ENCODE measurements around the gene CDK12. TPM values are rescaled to one million over a fixed set of nuclear protein-coding genes. Genes with fewer than 3 reads are reported as not detected.

The CDK12 gene
- total RNA-seq, 1 experiment from 2014 or later, result 30.4 TPM

- no peaks in the 10 kb centered on the region for H3K79me2 ChIP-seq (ENCODE audit: low read length)
- no peak for DNase-seq
- TF ChIP-seq EZH2 (IDR thresholded peaks at IDR 0.05; ENCODE audit: low read length, unreplicated experiment) (no peak), CTCF (conservative IDR thresholded peaks at IDR 0.05; ENCODE audit: low read depth, low read length) (no peak), EZH2phosphoT487 (IDR thresholded peaks at IDR 0.05; ENCODE audit: borderline replicate concordance, low read length) (no peak)
- no peaks in the 10 kb centered on the region for H3F3A ChIP-seq (ENCODE audit: low read length, unreplicated experiment)
- no peaks in the 10 kb centered on the region for H3K27me3 ChIP-seq (ENCODE audit: low read length)
- CTCF ChIA-PET, result interaction anchor here (0.8 kb wide), 1 partner anchor 55 kb away, joined by 5 read pairs; no protein-coding TSS in a partner anchor
- H3K9ac ChIP-seq (ENCODE audit: low read length), result no peak overlapping the region
- H3K4me3 ChIP-seq (ENCODE audit: low read length), result no peak overlapping the region
- no peaks in the 10 kb centered on the region for H3K9me2 ChIP-seq (replicated peaks; ENCODE audit: low read length)
- no peak overlapping the region for H2AFZ ChIP-seq (ENCODE audit: low read length)
- no peak overlapping the region for H3K27ac ChIP-seq (ENCODE audit: low read length)
- H3K36me3 ChIP-seq (ENCODE audit: low read depth, low read length), result no peaks in the 10 kb centered on the region
- POLR2A ChIA-PET (ENCODE audit: unreplicated experiment), result no interaction called here
- intact Hi-C loops (cut with micrococcal nuclease), result no loop called here
- H4K20me1 ChIP-seq (ENCODE audit: low read length), result no peaks in the 10 kb centered on the region
- no peak overlapping the region for H3K4me2 ChIP-seq (ENCODE audit: low read length)
- H3K4me1 ChIP-seq (ENCODE audit: insufficient read depth, low read length), result no peaks in the 10 kb centered on the region
- no peaks in the 10 kb centered on the region for H3K9me3 ChIP-seq (ENCODE audit: low read length)
- ATAC-seq, result no peak
- BruUV-seq (replicated peaks), result no TSS peak
Observed at GRCh38 chr17:39566094-39566850, 105.0 kb downstream of the CDK12 start.

- Histone ChIP-seq H3K79me2 (ENCODE audit: low read length) (no peaks in the 10 kb centered on the region), H2AFZ (ENCODE audit: low read length) (no peak overlapping the region), H3K9me3 (ENCODE audit: low read length) (no peaks in the 10 kb centered on the region), H3K9ac (ENCODE audit: low read length) (no peak overlapping the region), H3K27ac (ENCODE audit: low read length) (no peak overlapping the region), H3K9me2 (replicated peaks; ENCODE audit: low read length) (no peaks in the 10 kb centered on the region), H3K27me3 (ENCODE audit: low read length) (no peaks in the 10 kb centered on the region), H4K20me1 (ENCODE audit: low read length) (no peaks in the 10 kb centered on the region), H3K4me1 (ENCODE audit: insufficient read depth, low read length) (no peaks in the 10 kb centered on the region), H3F3A (ENCODE audit: low read length, unreplicated experiment) (no peaks in the 10 kb centered on the region), H3K36me3 (ENCODE audit: low read depth, low read length) (no peaks in the 10 kb centered on the region), H3K4me3 (ENCODE audit: low read length) (no peak overlapping the region), H3K4me2 (ENCODE audit: low read length) (no peak overlapping the region)
- POLR2A ChIA-PET (ENCODE audit: unreplicated experiment), result no interaction called here
- DNase-seq (no peak), ATAC-seq (no peak)
- no TSS peak for BruUV-seq (replicated peaks)
- CTCF ChIA-PET, result no interaction called here
- intact Hi-C loops (cut with micrococcal nuclease), result no loop called here
- TF ChIP-seq EZH2 (IDR thresholded peaks at IDR 0.05; ENCODE audit: low read length, unreplicated experiment), result no peak
- TF ChIP-seq CTCF (conservative IDR thresholded peaks at IDR 0.05; ENCODE audit: low read depth, low read length), result no peak
- TF ChIP-seq EZH2phosphoT487 (IDR thresholded peaks at IDR 0.05; ENCODE audit: borderline replicate concordance, low read length), result no peak
Observed at GRCh38 chr17:39568702-39569101, 107.4 kb downstream of the CDK12 start.

- Histone ChIP-seq H4K20me1 (ENCODE audit: low read length) (no peaks in the 10 kb centered on the region), H3K79me2 (ENCODE audit: low read length) (no peaks in the 10 kb centered on the region), H3K4me3 (ENCODE audit: low read length) (no peak overlapping the region), H3K9me3 (ENCODE audit: low read length) (no peaks in the 10 kb centered on the region), H3K9ac (ENCODE audit: low read length) (no peak overlapping the region), H2AFZ (ENCODE audit: low read length) (no peak overlapping the region), H3K4me1 (ENCODE audit: insufficient read depth, low read length) (peaks cover 3% of the 10 kb centered on the region; the same call in 1 of the 2 replicates), H3K4me2 (ENCODE audit: low read length) (no peak overlapping the region), H3K27ac (ENCODE audit: low read length) (no peak overlapping the region), H3F3A (ENCODE audit: low read length, unreplicated experiment) (no peaks in the 10 kb centered on the region), H3K36me3 (ENCODE audit: low read depth, low read length) (no peaks in the 10 kb centered on the region), H3K27me3 (ENCODE audit: low read length) (no peaks in the 10 kb centered on the region), H3K9me2 (replicated peaks; ENCODE audit: low read length) (no peaks in the 10 kb centered on the region)
- intact Hi-C loops (cut with micrococcal nuclease), result no loop called here
- BruUV-seq (replicated peaks), result no TSS peak
- CTCF ChIA-PET, result no interaction called here
- TF ChIP-seq CTCF (conservative IDR thresholded peaks at IDR 0.05; ENCODE audit: low read depth, low read length) (no peak), EZH2 (IDR thresholded peaks at IDR 0.05; ENCODE audit: low read length, unreplicated experiment) (no peak), EZH2phosphoT487 (IDR thresholded peaks at IDR 0.05; ENCODE audit: borderline replicate concordance, low read length) (no peak)
- POLR2A ChIA-PET (ENCODE audit: unreplicated experiment), result no interaction called here
- no peak for DNase-seq
- ATAC-seq, result no peak
Observed at GRCh38 chr17:39569126-39569525, 107.8 kb downstream of the CDK12 start.

All from PC-3 (cell line).